Kidney epithelial cell (primary cell): ENCODE measurements around the gene MKS1. TPM values are rescaled to one million over a fixed set of nuclear protein-coding genes. Genes with fewer than 3 reads are reported as not detected.

ENCODE experiments used
- DNase-seq: peaks from one replicate; pipeline ENCODE4 v3.0.0-alpha.2; 2010; ENCODE audit warnings: low read depth
- H3K27me3 ChIP-seq: 2 replicates; pipeline ENCODE4 v1.6.0; 2011; ENCODE audit warnings: low read length; ENCODE audit not compliant: control insufficient read depth, insufficient read depth
- H3K36me3 ChIP-seq: 2 replicates; pipeline ENCODE4 v1.5.1; 2011; ENCODE audit warnings: low read length; ENCODE audit not compliant: control insufficient read depth, insufficient read depth
- H3K4me3 ChIP-seq: 2 replicates; pipeline ENCODE4 v1.5.1; 2011; ENCODE audit warnings: low read depth, mild to moderate bottlenecking, control low read depth, low read length
- CTCF ChIP-seq: IDR thresholded peaks from 2 replicates; pipeline ENCODE4 v1.5.1; 2011; ENCODE audit warnings: mild to moderate bottlenecking, moderate library complexity, low read length, control low read depth, inconsistent platforms; ENCODE audit not compliant: insufficient read depth, poor library complexity, severe bottlenecking
- total RNA-seq: library from RNA; depleted of rRNA; stranded (reverse); fragments of >200 nt; gene quantifications from 2 replicates; pipeline ENCODE4 v1.2.3, GENCODE V29; 2015

MKS1 gene
- total RNA-seq, 1 donor from 2014 or later, result 17.5 TPM

- no peak for DNase-seq
- no peak for TF ChIP-seq CTCF
- H3K4me3 ChIP-seq, result no peak within 1 kb of the TSS
- no peaks in the 10 kb centered on the region for H3K36me3 ChIP-seq
- H3K27me3 ChIP-seq, result peaks cover 19% of the 10 kb centered on the region
These were observed 19.1 kb upstream of the MKS1 start, which contains the start of gene LPO for GRCh38 chr17:58238147-58238634. TSS of gene LPO (plus strand) at chr17:58238584. CDS start at chr17:58242980, 4,396 bp downstream.

GRCh38 chr17:58236394-58236793 is 17.3 kb upstream of the MKS1 start:
- Histone ChIP-seq H3K27me3 (peaks cover 6% of the 10 kb centered on the region), H3K36me3 (no peaks in the 10 kb centered on the region), H3K4me3 (no peak overlapping the region)
- DNase-seq, result no peak
- no peak for TF ChIP-seq CTCF

GRCh38 chr17:58235821-58236220 is 16.8 kb upstream of the MKS1 start:
- TF ChIP-seq CTCF, result no peak
- DNase-seq, result no peak

GRCh38 chr17:58234512-58234911 is 15.5 kb upstream of the MKS1 start:
- H3K36me3 ChIP-seq, result no peaks in the 10 kb centered on the region
- no peak overlapping the region for H3K4me3 ChIP-seq
- DNase-seq, result no peak
- no peak for TF ChIP-seq CTCF
- peaks cover 6% of the 10 kb centered on the region for H3K27me3 ChIP-seq

More at GRCh38 chr17:58235821-58236220, 16.8 kb upstream of the MKS1 start:
- Histone ChIP-seq H3K4me3 (no peak overlapping the region), H3K36me3 (no peaks in the 10 kb centered on the region), H3K27me3 (peaks cover 6% of the 10 kb centered on the region)

GRCh38 chr17:58233543-58233942 is 14.5 kb upstream of the MKS1 start:
- peaks cover 6% of the 10 kb centered on the region for H3K27me3 ChIP-seq
- TF ChIP-seq CTCF, result no peak
- no peaks in the 10 kb centered on the region for H3K36me3 ChIP-seq
- DNase-seq, result no peak
- H3K4me3 ChIP-seq, result no peak overlapping the region

GRCh38 chr17:58232707-58233156 is 13.7 kb upstream of the MKS1 start:
- peak; percentile 88 for DNase-seq

More at GRCh38 chr17:58232707-58233156, 13.7 kb upstream of the MKS1 start:
- no peak for TF ChIP-seq CTCF
- no peaks in the 10 kb centered on the region for H3K36me3 ChIP-seq
- peaks cover 3% of the 10 kb centered on the region for H3K27me3 ChIP-seq
- no peak overlapping the region for H3K4me3 ChIP-seq
